HG03342 (cell line): ENCODE results near the gene KCNAB1.
A peak's percentile ranks its signal among the peaks of the same experiment; 100 is the strongest.

Source experiments
- ATAC-seq: cut with Tn5 transposase; IDR thresholded peaks from one replicate; pipeline ENCODE4 v1.9.1; 2021; ENCODE audit warnings: mild to moderate bottlenecking, moderate library complexity; ENCODE audit not compliant: unreplicated experiment

KCNAB1 gene

DNA sequence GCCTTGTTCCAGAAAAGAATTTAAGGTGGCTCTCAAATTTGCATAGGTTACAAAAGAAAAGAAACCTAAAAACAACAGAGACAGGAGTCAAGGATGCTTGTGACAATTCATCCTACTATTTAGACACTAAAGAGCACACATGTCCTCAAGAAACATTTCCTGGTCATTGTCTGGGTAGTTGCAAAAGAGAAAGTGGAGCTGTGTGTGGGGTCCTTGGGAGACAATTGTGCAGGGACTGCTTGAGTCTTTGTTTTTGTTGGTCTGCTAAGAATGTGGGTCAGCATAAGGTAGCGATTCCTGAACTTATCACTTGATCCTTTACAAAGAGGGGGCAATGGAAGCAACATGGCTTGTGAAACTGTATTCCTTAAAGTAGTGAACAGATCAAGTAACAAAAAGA lies 185.3 kb downstream of the KCNAB1 start:
- no peak for ATAC-seq

DNA sequence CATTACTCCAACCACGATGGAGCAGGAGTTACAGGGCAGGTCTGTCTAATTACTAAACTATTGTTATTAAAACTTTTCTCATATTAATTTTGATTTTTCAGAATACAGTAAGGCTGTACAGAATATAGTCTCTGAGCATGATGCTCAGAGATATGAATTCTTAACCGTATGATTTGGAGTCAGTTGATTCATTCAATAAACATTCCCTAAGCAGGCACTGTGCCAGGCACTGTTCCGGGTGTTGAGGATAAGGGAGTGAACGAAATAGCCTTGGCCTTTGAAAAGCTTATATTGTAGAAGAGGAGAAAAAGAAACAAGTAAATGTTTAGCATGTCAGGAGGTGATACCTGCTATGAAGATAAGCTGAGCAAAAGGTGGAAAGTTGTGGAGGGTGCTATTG lies 187.3 kb downstream of the KCNAB1 start:
- ATAC-seq = no peak

DNA sequence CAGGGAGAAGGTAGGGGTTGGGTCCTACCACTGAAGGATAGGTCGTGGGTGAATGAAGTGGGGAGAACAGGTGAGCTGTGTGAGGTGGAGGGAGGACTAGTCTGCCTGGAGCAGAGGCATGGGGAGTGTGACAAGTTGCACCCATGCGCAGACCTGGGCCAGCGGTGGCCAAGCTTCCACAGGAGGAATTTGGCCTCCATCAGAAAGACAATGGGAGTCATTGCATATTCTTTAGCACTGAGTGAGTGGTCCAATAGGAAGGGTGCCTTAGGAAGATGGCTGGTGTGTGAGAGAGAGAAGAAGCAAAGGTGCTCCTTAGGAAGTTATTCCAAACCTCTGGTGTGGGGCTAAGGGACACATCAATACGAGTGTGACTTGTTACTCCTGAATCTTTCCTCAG lies 191.1 kb downstream of the KCNAB1 start:
- no peak for ATAC-seq

DNA sequence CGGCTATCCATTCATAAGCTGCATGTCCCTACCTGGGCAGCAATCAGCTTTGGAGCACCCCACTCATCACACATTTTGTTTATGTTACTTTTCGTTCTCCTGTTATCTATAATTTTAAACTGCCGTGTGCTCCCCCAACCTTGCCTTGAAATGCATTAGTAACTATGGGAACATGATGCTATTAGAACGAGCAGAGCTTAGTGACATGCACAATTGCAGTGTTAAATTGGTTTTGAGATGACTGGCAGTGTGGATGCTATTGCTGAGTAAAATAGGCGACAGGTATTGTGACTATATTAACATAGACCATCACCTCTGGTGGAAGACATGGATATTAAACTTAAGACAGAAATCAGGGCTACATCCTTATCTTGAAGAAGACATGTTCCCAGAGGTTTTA lies 191.6 kb downstream of the KCNAB1 start:
- no peak for ATAC-seq

DNA sequence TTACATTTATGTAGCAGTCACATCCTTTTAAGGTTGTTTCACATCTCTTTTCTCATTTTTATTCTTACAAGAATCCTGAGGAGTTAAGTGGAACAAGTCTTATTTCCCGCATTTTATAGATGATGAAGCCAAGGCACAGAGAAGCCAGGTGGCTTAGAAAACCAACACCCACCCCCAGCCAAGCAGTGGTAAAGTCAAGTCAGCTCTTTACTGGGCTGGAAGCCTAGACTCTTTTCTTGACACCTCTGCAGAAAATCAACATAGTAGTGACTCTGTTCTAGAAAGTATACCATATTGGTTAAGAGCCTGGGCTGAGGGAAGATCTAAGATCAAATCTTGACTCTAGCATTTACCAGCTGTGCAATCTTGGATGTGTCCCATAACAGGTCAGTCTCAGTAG lies 195.7 kb downstream of the KCNAB1 start:
- ATAC-seq = no peak

DNA sequence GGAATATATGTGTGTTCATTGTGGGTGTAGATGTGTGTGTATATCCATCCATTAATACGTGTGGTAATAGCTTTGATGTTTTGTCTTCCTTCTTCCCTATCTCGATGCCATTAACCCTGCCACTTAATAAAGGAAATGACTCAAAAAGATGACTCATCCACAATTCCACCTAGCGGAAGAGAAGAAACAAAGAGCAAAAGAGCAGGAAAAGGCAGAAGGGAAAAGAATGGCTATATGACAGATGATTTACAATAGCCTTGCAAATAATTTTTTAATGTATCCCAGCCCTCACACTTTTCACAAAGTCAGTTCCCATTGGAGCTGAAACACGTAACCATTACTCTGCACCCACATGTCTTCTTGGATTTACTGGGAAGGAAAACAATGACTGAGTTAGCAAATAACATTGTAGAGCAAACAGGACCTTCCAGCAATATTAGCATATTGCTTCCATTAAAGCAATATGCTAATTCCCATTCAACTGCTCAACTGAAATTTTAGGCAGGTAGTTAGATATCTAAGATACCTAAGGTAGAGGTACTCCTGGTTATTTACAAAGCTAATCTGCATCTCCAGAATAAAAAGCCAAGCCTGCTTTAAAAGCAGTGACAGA lies 197.2 kb downstream of the KCNAB1 start:
- no peak for ATAC-seq

DNA sequence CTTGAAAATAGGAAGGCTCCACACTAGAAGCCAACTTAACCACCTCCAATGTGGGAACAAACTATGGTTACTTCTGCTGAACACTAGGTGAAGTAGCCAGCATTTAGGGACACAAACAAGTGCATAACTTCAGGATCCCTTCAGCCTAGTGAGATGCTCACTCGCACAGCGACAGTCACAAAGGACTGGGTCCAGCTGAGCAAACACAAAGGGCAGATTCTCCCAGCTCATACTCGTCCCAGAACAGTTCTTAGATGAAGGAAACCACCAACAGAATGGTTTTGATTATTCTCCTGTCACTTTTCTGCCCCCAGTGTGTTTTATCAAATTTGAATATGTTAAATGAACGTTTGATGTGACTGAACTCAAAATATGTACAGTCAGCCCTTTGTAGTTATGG lies 201.6 kb downstream of the KCNAB1 start:
- ATAC-seq = no peak

DNA sequence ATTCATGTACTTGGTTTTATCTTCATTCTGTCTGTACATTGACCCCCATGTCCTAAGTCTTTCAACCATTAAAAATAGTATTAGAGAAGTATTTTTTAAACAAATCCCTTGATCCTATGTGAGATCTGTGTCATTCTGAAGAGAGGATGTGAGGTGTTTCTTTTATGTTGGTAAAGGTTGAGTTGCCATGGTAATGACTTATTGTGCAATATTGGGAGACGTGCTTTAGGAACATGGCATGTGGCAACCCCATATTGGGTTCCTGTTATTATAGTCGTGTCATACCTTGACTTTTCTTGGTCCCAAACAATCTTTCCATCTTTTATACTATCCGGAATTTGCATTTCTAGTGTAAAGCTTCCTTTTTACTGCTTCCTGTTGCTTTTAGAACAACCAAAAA lies 203.1 kb downstream of the KCNAB1 start:
- no peak for ATAC-seq

DNA sequence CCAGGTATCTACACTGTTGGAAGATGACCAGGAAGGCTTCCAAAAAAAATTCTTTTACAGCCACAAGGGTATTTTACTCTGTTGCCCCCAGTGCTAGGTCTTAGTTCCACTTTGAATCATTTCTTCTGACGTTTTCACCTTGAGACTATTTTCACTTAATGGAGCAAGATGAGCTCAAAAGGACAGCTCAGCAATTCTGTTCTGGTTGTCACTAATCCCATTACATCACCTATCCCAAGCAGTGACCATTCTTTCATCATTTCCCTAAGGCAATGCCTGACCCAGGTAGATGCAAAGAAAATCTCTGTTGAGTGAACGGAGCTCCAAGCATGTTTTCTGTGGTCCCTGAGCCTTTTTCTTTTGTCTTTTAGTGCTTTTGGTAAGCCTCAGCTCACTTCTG lies 210.0 kb downstream of the KCNAB1 start:
- no peak for ATAC-seq

DNA sequence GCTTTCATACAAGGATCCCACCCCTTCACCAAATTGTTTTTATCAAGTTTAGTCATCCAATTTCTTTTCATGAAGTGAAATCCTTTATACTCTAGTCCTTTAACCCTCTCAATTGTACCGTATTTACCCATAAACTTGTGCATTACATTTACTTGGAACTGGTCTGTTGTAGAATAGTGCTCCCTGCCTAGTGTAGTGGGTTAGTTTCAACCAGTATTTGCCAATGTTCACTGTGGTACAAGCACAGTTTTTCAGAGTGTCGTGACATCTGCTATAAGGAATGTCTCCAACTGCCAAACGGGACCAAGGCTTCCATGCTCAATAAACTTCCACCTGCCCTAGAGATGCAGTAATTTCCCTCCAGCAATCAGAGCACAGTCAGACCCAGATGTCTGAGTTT lies 211.9 kb downstream of the KCNAB1 start:
- ATAC-seq = no peak

DNA sequence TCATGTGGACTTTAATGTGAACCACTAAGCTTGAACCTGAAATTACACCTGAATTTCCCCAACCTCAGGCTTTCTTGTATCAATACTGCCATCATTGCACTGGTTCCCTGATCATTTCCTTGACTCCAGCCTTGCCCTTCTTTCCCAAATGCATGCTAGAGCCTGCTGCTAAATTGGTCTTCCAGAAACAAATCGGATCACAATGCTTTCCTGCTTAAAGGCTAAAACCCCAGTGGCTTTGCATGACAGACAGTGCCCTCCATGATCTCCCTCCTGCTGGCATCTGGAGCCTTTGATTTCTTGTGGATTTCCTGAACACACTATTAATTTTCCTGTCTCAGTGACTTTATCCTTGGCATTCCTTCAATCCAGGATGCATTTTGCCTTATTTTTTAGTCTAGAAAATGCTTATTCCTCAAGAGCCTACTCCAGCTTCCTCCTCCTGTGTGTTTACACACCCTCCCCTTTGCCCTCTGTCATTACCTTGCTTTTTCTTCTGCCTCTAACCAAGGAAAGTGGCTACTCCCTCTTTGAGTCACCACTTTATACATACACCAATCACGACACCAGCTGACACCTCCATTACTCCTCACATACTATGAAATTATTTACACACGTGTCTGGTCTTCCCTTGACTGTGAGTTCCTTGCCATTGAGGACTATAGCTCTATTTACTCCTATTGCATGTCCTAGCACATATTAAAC lies 214.6 kb downstream of the KCNAB1 start:
- no peak for ATAC-seq

DNA sequence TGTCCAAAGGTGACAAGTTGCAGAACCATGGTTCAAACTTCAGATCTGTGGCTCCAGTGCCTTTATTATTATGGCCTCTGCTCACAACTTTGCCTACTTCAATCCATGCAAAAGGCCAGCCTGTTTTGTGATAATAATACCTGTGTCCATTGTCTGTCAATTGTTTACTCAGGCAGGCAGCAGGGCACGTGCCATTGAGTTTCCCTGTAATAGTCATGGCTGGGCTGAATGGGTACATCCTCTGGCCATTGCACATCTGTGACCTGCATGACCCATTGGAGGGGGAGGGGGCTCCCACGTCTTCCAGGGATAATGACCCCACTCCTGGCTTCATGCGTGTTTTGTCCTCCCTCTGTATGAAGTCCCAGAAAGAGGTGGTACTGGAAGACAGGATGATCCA lies 219.1 kb downstream of the KCNAB1 start:
- no peak for ATAC-seq

DNA sequence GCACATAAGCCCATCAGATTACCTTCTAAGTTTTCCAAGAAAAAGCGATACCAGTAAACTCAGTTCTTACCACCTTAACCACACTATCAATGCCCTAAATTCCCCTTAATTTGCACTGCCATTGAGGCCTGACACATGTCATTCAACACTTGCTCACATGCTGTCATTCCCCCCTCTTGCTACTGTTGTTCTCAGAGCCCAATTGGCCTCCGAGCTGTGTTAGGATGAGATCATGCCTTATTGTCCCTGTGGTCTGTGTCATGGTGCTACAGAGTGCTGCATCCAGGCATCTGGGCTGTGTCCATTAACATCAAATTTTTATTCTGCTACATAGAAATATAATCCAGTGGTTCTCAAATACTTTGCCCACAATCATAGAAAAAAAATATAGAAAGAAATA lies 221.0 kb downstream of the KCNAB1 start:
- no peak for ATAC-seq

DNA sequence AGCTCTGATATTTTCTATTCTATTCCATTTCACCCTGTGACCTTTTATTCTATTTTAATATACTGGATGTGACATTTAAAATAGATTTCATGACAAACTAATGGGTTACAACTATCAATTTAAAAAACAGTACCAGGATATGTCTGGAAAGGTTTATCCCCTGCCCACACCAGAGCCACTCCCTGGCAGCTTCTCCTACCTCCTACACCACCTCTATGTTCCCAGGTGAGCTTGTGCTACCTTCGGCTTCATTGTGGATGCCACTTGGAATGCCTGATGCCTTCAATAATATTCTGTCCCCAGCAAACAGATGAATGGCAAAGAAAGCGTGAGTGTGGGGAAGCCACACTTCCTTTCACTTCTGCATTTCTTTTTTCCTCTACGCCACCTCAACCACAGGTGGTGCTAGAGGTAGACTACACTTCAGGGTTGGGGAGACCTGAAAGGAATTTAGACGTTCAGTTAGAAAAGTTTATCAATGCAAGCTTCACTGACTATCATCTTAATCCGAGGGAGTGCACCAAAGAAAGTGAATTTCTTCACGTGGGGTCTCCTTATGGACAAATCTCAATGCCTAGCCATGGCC lies 221.5 kb downstream of the KCNAB1 start:
- ATAC-seq = peak; percentile 94

DNA sequence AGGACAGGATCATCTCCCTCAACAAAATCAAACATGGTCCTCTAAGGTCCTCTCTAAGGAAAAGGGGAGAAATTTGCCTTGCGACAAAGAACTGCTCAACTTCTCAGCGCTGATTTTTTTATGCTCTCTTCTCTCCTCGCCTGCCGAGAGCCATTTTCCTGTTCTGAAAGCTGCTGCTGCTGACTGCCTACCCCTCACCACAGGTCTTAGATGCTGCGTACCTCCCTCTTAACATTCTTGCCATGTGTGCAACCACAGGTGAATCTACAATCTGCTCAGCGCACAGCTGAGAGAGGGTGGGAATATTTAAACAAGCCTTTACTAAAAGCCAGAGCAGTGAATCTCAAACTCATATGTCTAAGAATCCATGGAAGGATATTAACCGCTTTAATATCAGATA lies 223.8 kb downstream of the KCNAB1 start:
- ATAC-seq = no peak

DNA sequence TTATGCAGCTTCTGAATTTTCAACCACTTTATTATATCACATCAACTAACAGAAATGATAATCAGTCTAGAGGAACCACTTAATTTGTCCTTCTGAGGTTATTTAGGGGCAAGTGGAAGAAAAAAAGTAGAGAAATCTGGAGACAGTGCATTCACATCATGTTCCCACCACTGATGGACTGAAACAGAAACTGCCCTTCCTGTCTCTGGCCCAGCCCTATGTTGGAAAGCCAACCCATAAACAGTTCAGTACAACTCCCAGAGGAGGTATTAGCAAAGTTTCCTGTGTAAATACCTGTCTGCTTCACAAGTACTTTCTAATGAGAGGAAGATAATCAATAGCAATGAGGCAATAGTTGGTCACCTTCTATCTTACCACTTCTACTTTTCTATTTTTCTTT lies 228.7 kb downstream of the KCNAB1 start:
- ATAC-seq = no peak

DNA sequence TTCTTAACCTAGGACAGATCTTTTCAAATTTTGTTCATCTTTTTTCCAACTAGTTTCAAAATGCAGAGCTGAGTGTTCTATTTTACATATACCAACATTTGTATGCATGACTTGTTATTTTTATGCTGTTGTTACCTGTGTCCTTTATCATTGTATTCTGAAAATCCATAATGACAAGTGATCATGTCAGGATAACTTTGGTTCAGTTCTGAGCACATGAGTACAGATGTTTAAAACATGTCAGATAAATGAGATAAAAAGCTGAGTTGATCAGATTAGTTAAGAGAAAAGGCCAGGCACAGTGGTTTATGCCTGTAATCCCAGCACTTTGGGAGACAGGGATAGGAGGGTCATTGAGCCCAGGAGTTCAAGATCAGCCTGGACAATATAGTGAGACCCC lies 229.6 kb downstream of the KCNAB1 start:
- no peak for ATAC-seq

DNA sequence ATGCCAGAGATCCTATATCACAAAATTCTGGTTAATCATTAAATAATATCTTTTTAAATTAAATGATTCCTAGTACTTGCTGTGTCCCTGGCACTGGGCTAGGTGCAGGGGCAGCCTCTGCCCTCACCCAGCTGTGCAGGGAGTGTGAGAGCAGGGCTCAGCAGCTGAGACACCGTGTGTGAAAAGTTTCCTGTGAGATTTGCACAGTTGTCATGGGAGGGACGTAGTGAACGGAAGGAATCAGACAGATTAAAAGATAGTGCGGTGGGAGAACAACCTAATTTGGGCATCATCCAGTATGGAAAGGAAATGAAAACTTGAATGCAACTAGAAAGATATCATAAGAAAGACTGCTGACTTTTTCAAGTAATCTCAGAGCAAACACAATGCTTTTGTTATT lies 230.4 kb downstream of the KCNAB1 start:
- no peak for ATAC-seq

DNA sequence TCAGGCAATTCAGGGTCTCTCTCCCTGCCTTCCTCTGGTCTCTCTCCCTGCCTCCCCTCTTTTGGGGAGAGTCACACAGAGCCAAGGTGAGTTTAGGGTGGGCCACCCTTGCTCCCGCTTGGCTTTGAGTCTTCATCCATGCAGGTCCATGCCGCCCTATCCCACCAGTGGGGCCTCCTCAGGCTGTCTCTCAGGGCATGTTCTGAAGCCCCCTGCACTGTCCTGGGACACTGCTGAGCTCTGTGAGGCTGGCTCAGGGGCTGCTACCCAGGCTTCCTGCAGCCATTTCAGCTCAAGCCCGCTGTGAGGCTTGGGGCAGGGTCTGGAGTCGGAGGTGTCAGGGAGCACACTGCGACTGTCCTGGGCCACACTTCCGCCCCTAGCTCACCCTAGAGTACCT lies 231.4 kb downstream of the KCNAB1 start:
- no peak for ATAC-seq

DNA sequence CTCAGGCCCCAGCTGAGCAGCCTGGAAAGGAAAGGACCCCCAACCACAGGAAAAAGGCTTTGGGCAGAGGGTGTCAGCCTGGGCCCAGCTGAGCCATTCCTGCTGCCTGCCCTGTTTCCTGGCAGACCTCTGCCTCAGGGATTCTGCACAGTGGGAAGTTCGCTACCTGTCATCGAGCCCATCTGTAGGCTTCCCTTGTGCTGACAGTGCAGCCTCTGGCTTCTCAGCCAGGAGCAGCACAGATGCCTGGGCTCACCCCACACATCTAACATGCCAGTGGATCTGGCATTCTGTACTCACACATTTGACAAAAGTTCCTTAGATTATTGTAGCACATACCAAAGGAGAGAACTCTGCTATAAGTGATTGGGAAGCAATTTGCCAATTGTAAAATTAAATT lies 232.3 kb downstream of the KCNAB1 start:
- no peak for ATAC-seq

DNA sequence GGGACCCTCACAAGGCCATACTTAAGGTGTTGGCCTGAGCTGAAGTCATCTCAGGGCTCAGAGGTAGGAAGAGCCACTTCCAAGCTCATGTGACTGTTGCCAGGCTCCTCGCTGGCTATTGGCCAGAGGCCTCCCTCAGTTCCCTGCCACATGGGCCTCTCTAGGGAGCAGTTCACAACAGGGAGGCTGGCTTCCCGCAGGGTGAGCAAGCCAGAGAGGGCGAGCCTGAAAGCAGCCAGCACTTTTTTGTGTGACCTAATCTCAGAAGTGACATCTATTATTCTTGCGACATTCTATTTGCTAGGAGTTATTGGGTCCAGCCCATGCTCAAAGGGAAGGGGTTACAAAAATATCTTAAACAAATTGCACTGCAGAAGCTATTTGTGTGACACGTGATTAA lies 233.2 kb downstream of the KCNAB1 start:
- no peak for ATAC-seq

DNA sequence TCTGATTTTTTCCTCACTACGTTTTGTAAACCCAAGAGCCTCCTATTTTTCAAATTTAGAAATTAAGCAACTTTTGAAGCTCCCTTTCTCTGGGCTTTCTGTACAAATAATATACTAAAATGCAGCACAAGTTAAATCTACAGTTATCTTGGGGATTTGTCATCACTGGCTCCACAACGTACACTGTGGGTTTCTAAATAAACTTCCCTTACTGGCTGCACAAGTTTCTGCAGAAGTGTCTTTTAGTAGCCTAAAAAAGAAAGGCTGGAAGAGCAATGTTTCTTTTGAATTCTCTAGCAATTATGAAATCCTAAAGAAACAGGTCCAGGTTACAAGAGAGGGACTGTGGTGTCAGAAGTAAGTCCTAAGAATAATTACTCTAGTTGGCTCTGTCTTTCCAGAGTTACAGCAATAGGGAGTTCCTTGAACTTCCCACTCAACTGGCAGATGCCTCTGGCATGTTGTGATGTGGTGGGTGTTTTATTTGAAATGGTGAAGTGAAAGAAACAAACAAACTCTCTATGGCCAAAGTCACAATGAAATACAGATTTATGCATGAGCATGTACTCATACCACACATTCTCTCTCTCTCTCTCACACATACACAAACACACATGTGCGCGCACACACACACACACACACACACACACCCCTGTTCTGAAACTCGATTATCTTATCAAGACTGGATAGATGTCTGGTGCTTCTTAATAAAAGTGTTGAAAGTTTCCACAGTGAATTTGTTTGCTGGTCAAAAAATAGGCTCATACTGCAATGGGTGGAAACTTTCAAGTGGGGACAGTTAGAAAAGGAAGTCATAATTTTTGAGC lies 236.4 kb downstream of the KCNAB1 start:
- no peak for ATAC-seq
